ENCODE measurements around the gene TMC4.
"Not testable (repeated sequence)": the region's sequence is repeated elsewhere in the genome, so short reads cannot be mapped to it uniquely, and the experiment has no call there.

TMC4 gene

DNA sequence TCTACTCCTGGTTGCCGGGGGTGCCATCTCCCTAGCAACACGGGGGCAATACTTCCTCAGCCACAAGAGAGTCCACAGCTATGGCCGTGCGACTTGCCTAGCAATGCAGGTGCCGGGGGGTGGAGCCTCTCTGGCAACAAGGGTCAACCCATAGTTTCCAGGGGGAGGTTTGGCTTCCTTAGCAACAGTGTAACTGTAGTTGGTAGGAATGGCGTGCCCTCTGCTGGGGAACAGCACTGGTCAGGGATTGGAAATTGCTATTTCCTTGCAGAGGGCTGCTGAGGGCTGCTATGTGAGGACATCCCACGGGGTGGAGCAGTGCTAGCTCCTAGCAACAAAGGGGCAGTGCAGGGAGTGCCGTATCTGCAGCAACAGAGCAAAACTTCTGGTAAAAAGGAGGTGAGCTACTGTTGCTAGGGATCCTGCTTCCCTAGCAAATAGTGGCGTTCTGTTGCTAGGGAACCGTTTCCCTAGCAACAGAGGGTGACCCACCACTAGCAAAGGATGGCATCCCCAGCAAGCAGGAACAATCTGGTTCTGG is 7.0 kb upstream of the TMC4 start:
- no peak for DNase-seq (ENCODE audit: low read depth)

GRCh38 chr19:54179262-54179852 is 6.4 kb upstream of the TMC4 start:
- no peak for DNase-seq (ENCODE audit: low read depth)

DNA sequence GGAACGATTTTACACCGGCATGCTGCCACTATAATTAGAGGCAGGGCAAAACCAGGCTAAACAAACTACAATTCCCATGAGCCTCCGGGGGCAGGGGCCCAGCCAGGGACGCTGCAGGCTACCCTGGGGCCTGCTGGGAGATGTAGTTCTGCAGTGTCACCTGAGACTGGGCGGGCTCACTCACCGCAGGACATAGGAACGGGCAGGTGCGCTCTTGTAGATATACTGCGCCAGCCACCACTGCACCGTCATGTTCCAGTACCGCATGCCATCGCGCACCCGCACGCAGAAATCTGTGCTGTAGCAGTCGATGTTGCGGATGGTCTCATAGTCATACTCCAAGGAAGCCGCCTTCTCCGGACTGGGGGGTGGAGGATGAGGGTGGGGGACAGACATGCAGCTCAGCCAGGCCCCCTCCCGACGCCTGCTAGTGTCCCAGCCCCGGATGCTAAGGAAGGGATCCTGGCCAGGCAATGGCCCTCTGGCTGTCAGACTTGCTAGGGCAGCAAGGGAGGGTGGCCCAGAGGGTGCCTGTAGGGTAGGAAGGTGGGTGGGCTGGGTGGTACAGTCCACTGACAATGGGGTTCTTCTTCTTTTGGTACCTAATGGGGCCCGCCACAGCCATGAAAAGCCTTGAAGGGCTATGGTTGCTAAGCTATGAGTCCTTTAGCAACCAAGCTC is 5.8 kb upstream of the TMC4 start:
- no peak for DNase-seq (ENCODE audit: low read depth)

GRCh38 chr19:54173951-54174834 is 1.2 kb upstream of the TMC4 start:
- no peak for DNase-seq (ENCODE audit: low read depth)

DNA sequence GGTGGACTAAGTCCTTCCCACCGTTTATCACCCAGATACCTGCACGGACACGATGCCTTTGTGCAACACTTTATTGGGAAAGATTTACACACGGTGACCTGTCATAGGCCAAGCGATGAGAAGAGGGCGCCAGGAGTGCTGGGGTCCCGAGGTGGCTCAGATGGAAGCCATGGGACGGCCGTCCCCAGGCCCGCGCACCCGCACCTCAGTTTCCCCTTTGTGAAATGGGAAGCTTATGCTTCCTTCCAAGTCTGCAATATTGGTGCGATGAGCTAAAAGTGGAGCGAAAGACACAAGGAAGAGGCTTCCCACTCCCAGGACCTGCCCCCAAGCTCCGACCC is 369 bp upstream of the TMC4 start:
- DNase-seq (ENCODE audit: low read depth), result no peak

DNA sequence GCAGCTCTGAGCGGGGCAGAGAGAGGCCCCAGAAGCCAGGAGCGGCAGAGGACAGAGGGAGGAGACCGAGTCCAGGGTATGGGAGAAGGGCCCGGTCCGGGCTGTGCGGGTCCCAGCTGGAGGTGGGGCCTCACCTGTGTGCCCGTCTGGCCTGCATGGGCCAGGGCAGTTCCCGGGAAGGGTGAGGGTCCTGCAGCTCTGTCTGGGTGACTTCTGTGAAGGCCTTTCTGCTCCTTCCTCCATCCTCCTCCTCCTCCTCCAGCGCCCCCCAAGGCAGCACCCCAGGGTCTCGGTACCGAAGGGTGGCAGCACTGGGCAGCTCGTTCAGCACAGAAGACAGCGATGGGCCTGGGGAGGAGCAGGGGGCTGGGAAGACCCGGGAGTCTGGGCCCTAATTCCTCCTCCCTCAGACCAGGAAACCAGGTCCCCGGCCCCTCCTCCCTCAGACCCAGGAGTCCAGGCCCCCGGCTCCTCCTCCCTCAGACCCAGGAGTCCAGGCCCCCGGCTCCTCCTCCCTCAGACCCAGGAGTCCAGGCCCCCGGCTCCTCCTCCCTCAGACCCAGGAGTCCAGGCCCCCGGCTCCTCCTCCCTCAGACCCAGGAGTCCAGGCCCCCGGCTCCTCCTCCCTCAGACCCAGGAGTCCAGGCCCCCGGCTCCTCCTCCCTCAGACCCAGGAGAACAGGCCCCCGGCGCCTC is 1.1 kb downstream of the TMC4 start:
- not testable (repeated sequence) for DNase-seq (ENCODE audit: low read depth)

GRCh38 chr19:54169149-54169740 is 3.7 kb downstream of the TMC4 start:
- no peak for DNase-seq (ENCODE audit: low read depth)

GRCh38 chr19:54168174-54168917 is 4.6 kb downstream of the TMC4 start:
- DNase-seq (ENCODE audit: low read depth), result peak; percentile 86

DNA sequence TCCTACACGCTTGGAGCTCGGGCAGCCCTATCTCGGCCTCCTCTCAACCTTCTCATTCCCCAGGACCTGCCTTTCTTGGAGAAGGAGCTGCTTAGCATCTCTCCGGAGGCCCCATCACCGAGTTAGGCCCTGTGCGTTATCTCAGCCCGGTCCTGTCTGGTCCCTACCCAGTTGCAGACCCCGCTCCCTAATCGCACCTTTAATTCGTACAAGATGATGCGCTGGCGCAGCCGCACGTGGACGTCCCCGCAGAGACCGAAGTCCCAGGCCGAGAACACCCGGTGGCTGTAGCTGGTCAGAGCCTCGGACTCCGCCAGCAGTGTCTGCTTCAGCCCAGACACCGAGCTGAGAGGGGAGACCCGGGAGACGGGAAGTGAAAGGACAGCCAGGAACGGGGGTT is 7.7 kb downstream of the TMC4 start:
- no peak for DNase-seq (ENCODE audit: low read depth)

DNA sequence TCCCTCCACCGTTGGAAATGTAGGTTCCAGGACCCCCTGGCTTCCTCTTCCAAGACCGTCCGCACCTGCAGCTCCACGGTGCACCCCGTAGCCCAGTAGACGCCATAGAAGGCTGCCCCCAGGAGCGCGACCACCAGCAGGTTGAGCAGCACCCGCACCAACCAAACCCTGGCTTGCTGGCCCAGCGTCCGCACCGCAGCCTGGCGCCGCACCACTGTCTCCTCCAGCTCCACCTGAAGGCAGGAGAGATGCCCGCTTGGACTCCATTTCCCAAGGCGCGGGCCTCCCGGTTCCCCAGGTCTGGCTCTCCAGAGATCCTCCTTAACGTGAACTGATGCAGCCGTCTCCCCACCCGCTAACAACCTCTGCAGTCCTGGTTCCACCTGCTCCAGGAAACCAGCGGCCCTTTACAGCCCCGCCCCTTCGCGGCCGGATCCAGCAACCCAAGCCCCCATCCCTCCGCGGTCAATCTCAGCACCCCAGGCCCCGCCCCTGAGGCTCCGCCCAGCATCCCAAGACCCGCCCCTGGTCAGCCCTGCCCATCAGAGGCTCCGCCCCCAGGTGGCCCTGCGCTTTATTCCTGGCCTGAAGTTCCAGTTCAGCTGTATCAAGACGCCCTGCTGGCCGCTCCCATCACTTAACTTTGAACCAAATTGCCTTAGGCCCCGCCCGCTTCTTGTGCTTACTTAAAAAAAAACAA is 8.4 kb downstream of the TMC4 start:
- peak; percentile 64 for DNase-seq (ENCODE audit: low read depth)

GRCh38 chr19:54162884-54163283 is 10.1 kb downstream of the TMC4 start:
- no peak for DNase-seq (ENCODE audit: low read depth)

DNA sequence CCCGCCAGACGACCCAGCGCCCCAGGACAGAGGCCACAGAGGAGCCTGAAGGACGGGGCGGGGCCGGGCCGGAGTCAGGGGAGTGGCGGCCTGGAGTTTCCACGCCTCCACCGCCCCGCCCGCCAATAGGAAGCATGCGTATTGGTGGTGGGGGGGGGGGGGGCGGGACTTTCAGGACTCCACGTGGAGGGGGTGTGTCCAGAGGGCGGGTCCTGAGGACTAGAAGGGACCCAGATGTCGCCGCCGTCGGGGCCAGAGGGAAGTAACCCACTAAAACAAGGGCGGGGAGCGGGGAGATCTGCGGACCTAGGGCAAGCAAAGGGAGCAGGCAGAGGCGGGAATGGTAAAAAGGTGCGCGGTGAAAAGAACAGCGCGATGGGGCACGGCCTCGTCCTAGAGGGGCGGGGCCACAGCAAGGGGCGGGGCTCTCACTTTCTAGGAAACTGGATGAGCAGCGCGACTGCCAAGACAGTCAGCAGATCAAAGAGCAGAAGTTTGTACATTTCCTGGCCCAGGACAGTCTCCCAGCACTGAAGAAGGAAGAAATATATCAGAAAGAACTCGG is 10.6 kb downstream of the TMC4 start:
- DNase-seq (ENCODE audit: low read depth), result peak; percentile 74

- DNase-seq (ENCODE audit: low read depth), result no peak
These were observed 12.1 kb downstream of the TMC4 start for GRCh38 chr19:54160854-54161253.

DNA sequence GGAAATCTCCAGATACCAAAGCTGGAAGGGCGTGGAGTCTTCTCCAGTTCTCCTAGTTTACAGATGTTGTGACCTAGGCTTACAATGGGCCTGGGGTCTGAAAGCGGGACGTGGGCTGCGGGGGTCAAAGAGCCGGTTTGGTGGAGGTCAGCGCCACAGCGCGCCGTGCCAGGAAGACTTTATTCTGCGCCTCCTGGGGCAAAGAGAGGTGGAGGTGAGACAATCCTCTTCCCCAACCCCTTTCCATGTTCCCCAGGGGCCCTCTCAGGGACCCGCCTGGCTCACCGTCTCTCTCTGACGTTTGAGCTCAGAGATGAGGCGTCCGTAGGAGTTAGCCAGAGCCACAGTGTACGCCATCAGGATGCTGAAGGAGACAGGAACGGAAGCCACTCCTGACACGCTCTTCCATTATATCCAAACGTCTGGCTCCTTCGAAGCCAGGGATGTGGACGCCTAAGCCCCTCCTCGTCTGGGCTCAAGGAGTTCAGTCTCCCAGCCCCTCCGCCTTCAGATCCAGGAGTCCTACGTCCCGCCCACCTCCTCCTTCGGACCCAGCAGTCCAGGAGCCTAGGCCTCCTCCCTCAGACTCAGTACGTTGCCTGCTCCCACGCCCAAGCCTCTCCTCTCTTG is 12.7 kb downstream of the TMC4 start:
- no peak for DNase-seq (ENCODE audit: low read depth)

GRCh38 chr19:54159352-54160181 is 13.4 kb downstream of the TMC4 start, which contains the start of gene LENG1:
TSS of gene LENG1 (minus strand) at chr19:54159721. CDS start at chr19:54159695, 26 bp downstream.
- DNase-seq (ENCODE audit: low read depth), result peak; percentile 94

DNA sequence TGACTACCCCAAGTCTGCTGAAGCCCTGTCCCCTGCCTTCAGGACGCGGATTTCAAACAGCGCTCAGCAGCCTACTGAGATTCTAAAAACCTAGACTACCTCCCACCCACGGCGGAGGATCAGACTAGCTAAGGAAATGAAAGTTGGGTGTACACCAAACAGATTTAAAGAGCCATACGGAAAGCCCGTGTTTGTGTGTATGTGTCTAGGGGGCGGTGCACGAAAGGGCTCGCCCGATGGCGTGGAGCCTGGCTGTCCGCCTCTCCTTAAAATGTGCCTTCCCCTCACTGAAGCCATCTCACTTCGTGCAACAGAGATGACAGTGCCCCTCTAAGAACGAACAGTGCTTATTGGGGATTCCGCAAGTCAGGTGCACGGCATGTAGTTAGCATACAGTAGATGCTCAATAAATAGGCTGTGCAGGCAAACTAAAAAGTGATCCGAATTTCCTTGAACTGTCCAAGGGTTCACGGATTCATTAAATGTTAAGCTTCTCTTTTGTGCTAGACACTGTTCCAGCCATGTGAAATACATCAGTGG is 14.1 kb downstream of the TMC4 start:
- no peak for DNase-seq (ENCODE audit: low read depth)

DNA sequence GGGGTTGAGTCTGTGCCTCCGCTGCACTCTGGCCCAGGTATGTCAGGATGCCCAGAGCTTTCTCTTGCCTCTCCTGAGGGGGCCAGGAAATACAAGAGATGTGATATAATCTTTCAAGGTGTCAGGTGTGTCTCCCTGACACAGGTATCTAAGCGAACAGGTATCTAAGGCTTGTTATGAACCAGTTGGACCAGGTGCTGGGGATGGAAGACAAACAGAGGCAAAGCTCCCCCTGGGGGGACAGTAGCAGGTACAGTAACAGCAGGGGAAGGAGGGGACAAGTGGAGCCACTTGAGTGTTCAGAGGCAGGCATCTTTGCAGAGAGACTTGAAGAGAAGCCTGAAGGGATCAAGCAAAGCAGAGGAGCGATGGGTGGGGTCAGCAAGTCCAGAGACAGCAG is 16.0 kb downstream of the TMC4 start:
- DNase-seq (ENCODE audit: low read depth), result no peak

- DNase-seq (ENCODE audit: low read depth), result no peak
These were observed 16.5 kb downstream of the TMC4 start for GRCh38 chr19:54156490-54156889.

Data from activated T-cell treated with anti-CD3 and anti-CD28 coated beads for 48 hours (primary cell).